Natural killer cell treated with Interleukin-12 subunit alpha and Interleukin-12 subunit beta and Interleukin-15 and Interleukin-18, amount 100 ng/mL, for 72 hours (primary cell): ENCODE data around the gene DENR. TPM values are rescaled to one million over a fixed set of nuclear protein-coding genes. Genes with fewer than 3 reads are reported as not detected.

Experiments
- ATAC-seq, 2 donors: fragments of 150-1000 bp; cut with Tn5 transposase in 1 of 2; sonication (Bioruptor Pico), chemical (Tn5 transposase) in 1 of 2; 2 replicates each; pipeline ENCODE4 v1.10.0; 2021
- DNase-seq: peaks from one replicate; pipeline ENCODE4 v3.0.0; 2022; ENCODE audit warnings: low spot score
- H3K27ac Mint-ChIP-seq, 2 donors: 1 replicate in 1 of 2; 2 replicates in 1 of 2; pipeline ENCODE4 v1.8.0; 2022; ENCODE audit warnings: mixed read lengths in 2 of 2, mild to moderate bottlenecking in 1 of 2, moderate library complexity in 1 of 2
- H3K27me3 Mint-ChIP-seq, 2 donors: 1 replicate in 1 of 2; 2 replicates in 1 of 2; pipeline ENCODE4 v1.8.0; 2022; ENCODE audit warnings: mixed read lengths in 2 of 2
- H3K36me3 Mint-ChIP-seq: one replicate; pipeline ENCODE4 v1.8.0; 2022; ENCODE audit warnings: mixed read lengths
- H3K4me1 Mint-ChIP-seq, 2 donors: 1 replicate in 1 of 2; 2 replicates in 1 of 2; pipeline ENCODE4 v1.8.0; 2022; ENCODE audit warnings: low read depth in 2 of 2, mixed read lengths in 2 of 2, mild to moderate bottlenecking in 1 of 2
- H3K4me3 Mint-ChIP-seq: one replicate; pipeline ENCODE4 v1.8.0; 2022; ENCODE audit warnings: mixed read lengths
- H3K9me3 Mint-ChIP-seq: 2 replicates; pipeline ENCODE4 v1.8.0; 2022; ENCODE audit warnings: mixed read lengths
- total RNA-seq, 2 donors: library from RNA; stranded (reverse); gene quantifications; one replicate each; pipeline ENCODE4 v1.2.3, GENCODE V29; 2022

Gene DENR
- total RNA-seq, 2 donors from 2014 or later: 51.8 to 56.7 TPM

- Mint-ChIP-seq H3K27ac (peak overlapping the region in 1 of 2 donors; percentile 15), H3K36me3 (no peaks in the 10 kb centered on the region), H3K4me1 (peaks cover 0 to 17% of the 10 kb centered on the region in 2 donors), H3K27me3 (peaks cover 6 to 12% of the 10 kb centered on the region in 2 donors), H3K9me3 (no peaks in the 10 kb centered on the region), H3K4me3 (no peak overlapping the region)
- ATAC-seq (no peak), DNase-seq (no peak)
Measured at GRCh38 chr12:122725452-122726079, 27.1 kb upstream of the DENR start.

DNA sequence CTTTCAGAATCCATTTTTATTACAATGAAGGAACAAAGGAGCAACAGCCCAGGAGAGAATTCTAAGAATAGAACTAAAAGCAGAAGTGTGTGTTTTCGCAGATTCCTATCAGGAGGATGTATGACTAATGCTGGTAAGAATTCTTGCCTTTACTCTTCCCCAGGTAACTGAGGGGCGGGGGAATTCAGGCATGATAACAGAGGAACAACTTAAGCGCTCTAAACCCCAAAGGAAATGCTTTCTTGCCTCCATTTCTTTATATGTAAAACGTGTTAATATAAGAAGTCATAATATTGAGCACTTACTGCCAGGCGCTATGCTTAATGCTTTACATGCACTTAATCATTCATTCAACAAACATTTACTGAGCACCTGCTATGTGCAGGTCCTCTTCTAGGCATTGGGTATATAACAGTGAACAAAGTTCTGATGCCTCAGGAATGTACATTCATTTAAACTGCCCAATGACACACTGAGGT lies 26.5 kb upstream of the DENR start:
- Mint-ChIP-seq H3K27ac (peak overlapping the region in 1 of 2 donors; percentile 15), H3K4me3 (no peak overlapping the region), H3K9me3 (no peaks in the 10 kb centered on the region), H3K27me3 (peaks cover 6 to 12% of the 10 kb centered on the region in 2 donors), H3K36me3 (no peaks in the 10 kb centered on the region), H3K4me1 (peaks cover 0 to 14% of the 10 kb centered on the region in 2 donors)
- ATAC-seq (no peak), DNase-seq (no peak)

- Mint-ChIP-seq H3K36me3 (no peaks in the 10 kb centered on the region), H3K4me3 (no peak overlapping the region), H3K27me3 (peaks cover 0 to 16% of the 10 kb centered on the region in 2 donors), H3K9me3 (no peaks in the 10 kb centered on the region), H3K27ac (no peak overlapping the region), H3K4me1 (peaks cover 4 to 7% of the 10 kb centered on the region in 2 donors)
- DNase-seq (no peak), ATAC-seq (no peak)
Measured at GRCh38 chr12:122729583-122730214, 22.9 kb upstream of the DENR start.

DNA sequence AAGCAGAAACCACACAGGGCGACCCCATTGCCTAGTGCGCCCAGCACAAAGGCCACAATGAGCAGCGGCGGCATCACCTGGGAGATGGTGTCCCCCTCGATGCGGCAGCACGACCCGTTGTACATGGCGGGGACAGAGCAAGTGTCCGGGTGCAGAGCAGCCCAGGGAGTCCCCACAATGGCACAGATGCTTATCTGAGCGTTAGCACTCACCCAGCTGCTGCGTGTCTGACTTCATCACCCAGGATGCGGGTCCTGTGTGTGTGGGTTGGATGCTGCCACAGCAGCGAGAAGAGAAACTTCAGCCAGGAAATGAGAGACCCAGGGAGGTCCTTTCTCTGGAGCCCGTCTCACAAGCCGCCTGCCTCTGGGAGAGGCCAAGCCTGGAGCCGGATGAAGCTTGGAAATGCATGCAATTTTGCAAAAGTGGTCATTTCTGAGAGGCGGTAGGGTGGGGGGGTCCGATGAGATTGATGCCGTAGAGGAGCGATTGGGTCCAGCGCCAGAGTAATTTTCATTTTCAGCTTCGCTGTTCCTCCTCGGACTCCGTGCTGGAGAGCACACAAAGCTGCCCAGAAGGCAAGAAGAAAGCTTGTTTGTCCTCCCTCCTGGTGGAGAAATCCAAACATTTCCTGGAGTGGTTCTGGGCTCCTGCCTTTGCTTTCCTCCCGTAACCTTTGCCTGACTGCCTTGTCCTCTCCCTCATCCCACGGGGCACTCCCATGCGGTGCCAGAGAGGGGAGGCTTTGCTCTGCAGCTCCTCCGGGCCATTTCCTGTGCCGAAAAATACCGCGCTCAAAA lies 22.2 kb upstream of the DENR start, which contains the start of gene HCAR1:
TSS of gene HCAR1 (minus strand) at position 630 of the 800 bp plus-strand sequence. CDS start at position 125, 505 bp downstream.
- H3K9me3 Mint-ChIP-seq: no peaks in the 10 kb centered on the region
- peaks cover 0 to 16% of the 10 kb centered on the region in 2 donors for H3K27me3 Mint-ChIP-seq
- no peak for DNase-seq
- no peaks in the 10 kb centered on the region for H3K36me3 Mint-ChIP-seq
- H3K4me3 Mint-ChIP-seq: no peak within 1 kb of the TSS
- peaks cover 4 to 7% of the 10 kb centered on the region in 2 donors for H3K4me1 Mint-ChIP-seq
- H3K27ac Mint-ChIP-seq: no peak within 1 kb of the TSS
- peak; percentile 58 to 73 for ATAC-seq

- Mint-ChIP-seq H3K27me3 (peaks cover 0 to 16% of the 10 kb centered on the region in 2 donors), H3K36me3 (no peaks in the 10 kb centered on the region), H3K4me3 (no peak overlapping the region), H3K27ac (peak overlapping the region; percentile 14 to 22), H3K9me3 (no peaks in the 10 kb centered on the region), H3K4me1 (peaks cover 0 to 4% of the 10 kb centered on the region in 2 donors)
- DNase-seq (no peak), ATAC-seq (no peak)
Measured at GRCh38 chr12:122732170-122732569, 20.5 kb upstream of the DENR start.

- Mint-ChIP-seq H3K27me3 (peaks cover 0 to 16% of the 10 kb centered on the region in 2 donors), H3K9me3 (no peaks in the 10 kb centered on the region), H3K27ac (peak overlapping the region; percentile 14 to 22), H3K4me1 (peaks cover 0 to 4% of the 10 kb centered on the region in 2 donors), H3K36me3 (no peaks in the 10 kb centered on the region), H3K4me3 (no peak overlapping the region)
- ATAC-seq (no peak), DNase-seq (no peak)
Measured at GRCh38 chr12:122732611-122733010, 20.0 kb upstream of the DENR start.

- H3K4me3 Mint-ChIP-seq: no peak overlapping the region
- no peak for ATAC-seq
- H3K27me3 Mint-ChIP-seq: peaks cover 0 to 2% of the 10 kb centered on the region in 2 donors
- H3K27ac Mint-ChIP-seq: no peak overlapping the region
- no peak for DNase-seq
- H3K9me3 Mint-ChIP-seq: no peaks in the 10 kb centered on the region
- no peaks in the 10 kb centered on the region for H3K36me3 Mint-ChIP-seq
- H3K4me1 Mint-ChIP-seq: no peaks in the 10 kb centered on the region
Measured at GRCh38 chr12:122738571-122738970, 14.1 kb upstream of the DENR start.

GRCh38 chr12:122740351-122740750 lies 12.3 kb upstream of the DENR start:
- no peak for ATAC-seq
- Mint-ChIP-seq H3K27ac (no peak overlapping the region), H3K4me3 (no peak overlapping the region), H3K9me3 (no peaks in the 10 kb centered on the region), H3K36me3 (no peaks in the 10 kb centered on the region), H3K27me3 (peaks cover 0 to 2% of the 10 kb centered on the region in 2 donors), H3K4me1 (no peaks in the 10 kb centered on the region)
- DNase-seq: no peak

DNA sequence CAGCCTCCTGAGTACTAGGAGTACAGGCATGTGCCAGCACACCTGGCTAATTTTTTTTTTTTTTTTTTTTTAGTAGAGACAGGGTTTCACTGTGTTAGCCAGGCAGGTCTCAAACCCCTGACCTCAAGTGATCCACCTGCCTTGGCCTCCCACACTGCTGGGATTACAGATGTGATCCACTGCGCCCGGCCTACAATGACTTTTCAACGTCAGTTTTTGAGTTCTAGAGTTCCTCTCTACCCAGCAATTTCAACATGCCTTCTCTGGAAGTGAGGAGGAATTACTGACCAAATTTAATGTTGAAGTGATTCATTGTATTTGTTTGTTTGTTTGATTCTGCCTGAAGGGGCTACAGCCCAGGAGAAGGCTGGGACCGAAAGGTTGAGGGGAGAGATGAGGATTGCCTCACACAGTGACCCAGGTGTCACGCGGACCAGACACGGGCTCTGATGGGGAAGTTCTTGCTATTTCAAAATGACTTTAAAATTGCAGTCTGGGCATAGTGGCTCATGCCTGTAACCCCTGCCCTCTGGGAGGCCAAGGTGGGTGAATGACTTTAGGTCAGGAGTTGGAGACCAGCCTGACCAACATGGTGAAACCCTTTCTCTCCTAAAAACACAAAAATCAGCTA lies 8.6 kb upstream of the DENR start:
- no peaks in the 10 kb centered on the region for H3K36me3 Mint-ChIP-seq
- no peaks in the 10 kb centered on the region for H3K9me3 Mint-ChIP-seq
- H3K4me1 Mint-ChIP-seq: no peaks in the 10 kb centered on the region
- DNase-seq (no peak), ATAC-seq (no peak)
- H3K27me3 Mint-ChIP-seq: peaks cover 0 to 2% of the 10 kb centered on the region in 2 donors
- H3K4me3 Mint-ChIP-seq: no peak overlapping the region
- no peak overlapping the region for H3K27ac Mint-ChIP-seq

DNA sequence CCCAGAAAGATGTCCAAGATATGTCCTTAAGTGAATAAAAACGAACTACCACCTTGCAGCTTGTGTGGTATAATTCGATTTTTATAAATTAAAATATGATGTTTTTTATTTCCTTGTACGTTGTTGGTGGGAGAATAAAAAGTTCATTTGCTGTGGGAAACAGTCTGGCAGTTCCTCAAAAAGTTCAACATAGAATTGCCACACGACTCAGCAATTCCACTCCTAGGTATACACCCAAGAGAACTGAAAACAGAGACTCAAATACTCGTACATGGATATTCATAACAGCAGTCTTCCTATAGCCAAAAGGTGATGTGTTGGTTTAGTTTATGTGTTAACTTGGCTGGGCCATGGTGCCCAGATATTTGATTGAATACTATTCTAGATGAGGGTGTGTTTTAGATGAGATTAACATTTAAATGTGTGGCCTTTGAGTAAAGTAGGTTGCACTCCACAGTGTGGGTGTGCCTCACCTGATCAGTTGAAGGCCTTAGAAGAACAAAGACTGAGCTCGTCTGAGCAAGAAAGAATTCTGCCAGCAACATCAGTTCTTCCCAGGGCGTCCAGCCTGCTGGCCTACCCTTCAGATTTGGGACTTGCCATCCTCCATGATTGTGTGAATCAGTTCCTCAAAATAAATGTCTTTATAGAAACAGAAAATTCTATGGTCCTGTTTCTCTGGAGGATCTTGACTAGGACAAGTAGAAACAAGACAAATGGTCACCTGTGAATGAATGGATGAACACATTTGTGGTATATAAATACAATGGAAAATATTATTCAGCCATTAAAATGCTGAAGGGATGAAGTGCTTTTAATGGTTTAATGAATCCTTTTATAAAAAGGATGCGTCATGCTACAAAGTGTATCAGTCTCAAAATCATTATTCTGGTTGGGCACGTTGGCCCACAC lies 5.1 kb upstream of the DENR start:
- no peak overlapping the region for H3K4me3 Mint-ChIP-seq
- no peak overlapping the region for H3K27ac Mint-ChIP-seq
- DNase-seq (no peak), ATAC-seq (no peak)
- H3K4me1 Mint-ChIP-seq: peaks cover 0 to 10% of the 10 kb centered on the region in 2 donors
- H3K36me3 Mint-ChIP-seq: no peaks in the 10 kb centered on the region
- H3K27me3 Mint-ChIP-seq: peaks cover 0 to 2% of the 10 kb centered on the region in 2 donors
- H3K9me3 Mint-ChIP-seq: no peaks in the 10 kb centered on the region

- Mint-ChIP-seq H3K4me3 (no peak overlapping the region), H3K4me1 (peaks cover 19 to 24% of the 10 kb centered on the region in 2 donors), H3K36me3 (peaks cover 14% of the 10 kb centered on the region), H3K9me3 (no peaks in the 10 kb centered on the region), H3K27me3 (no peaks in the 10 kb centered on the region), H3K27ac (no peak overlapping the region)
- no peak for ATAC-seq
- no peak for DNase-seq
Measured at GRCh38 chr12:122749569-122750332, 2.9 kb upstream of the DENR start.
